ENCODE data around the gene C1orf21.

The C1orf21 gene

GRCh38 chr1:184583849-184584248, 197.0 kb downstream of the C1orf21 start:
- no peak for ATAC-seq
- TF ChIP-seq BACH2 (CRISPR knock-in tag; IDR thresholded peaks at IDR 0.05; ENCODE audit: borderline replicate concordance) (no peak), CREB5 (CRISPR knock-in tag; IDR thresholded peaks at IDR 0.05; ENCODE audit: low read depth) (no peak), POU6F1 (CRISPR knock-in tag; IDR thresholded peaks at IDR 0.05; ENCODE audit: borderline replicate concordance, low read depth) (no peak), ZNF565 (CRISPR knock-in tag; conservative IDR thresholded peaks at IDR 0.05; ENCODE audit: low read depth) (no peak), GLIS3 (CRISPR knock-in tag; IDR thresholded peaks at IDR 0.05) (no peak), ZNF70 (CRISPR knock-in tag; IDR thresholded peaks at IDR 0.05) (no peak), ZFP3 (CRISPR knock-in tag; IDR thresholded peaks at IDR 0.05) (no peak), TSHZ2 (CRISPR knock-in tag; IDR thresholded peaks at IDR 0.05) (no peak), CSDC2 (CRISPR knock-in tag; IDR thresholded peaks at IDR 0.05) (no peak), PATZ1 (CRISPR knock-in tag; IDR thresholded peaks at IDR 0.05; ENCODE audit: borderline replicate concordance) (no peak), ISL1 (CRISPR knock-in tag; IDR thresholded peaks at IDR 0.05) (no peak), SNAI2 (CRISPR knock-in tag; IDR thresholded peaks at IDR 0.05) (no peak)

GRCh38 chr1:184588701-184589100, 201.9 kb downstream of the C1orf21 start:
- no peak for ATAC-seq
- no peak for TF ChIP-seq RARB (CRISPR knock-in tag; IDR thresholded peaks at IDR 0.05)
- TF ChIP-seq ESRRG (CRISPR knock-in tag; IDR thresholded peaks at IDR 0.05): no peak
- TF ChIP-seq CSDC2 (CRISPR knock-in tag; IDR thresholded peaks at IDR 0.05): no peak
- TF ChIP-seq POU6F1 (CRISPR knock-in tag; IDR thresholded peaks at IDR 0.05; ENCODE audit: borderline replicate concordance, low read depth): no peak
- no peak for TF ChIP-seq GLIS3 (CRISPR knock-in tag; IDR thresholded peaks at IDR 0.05)
- TF ChIP-seq SNAI2 (CRISPR knock-in tag; IDR thresholded peaks at IDR 0.05): no peak
- no peak for TF ChIP-seq BACH2 (CRISPR knock-in tag; IDR thresholded peaks at IDR 0.05; ENCODE audit: borderline replicate concordance)
- no peak for TF ChIP-seq ZFP3 (CRISPR knock-in tag; IDR thresholded peaks at IDR 0.05)
- no peak for TF ChIP-seq ISL1 (CRISPR knock-in tag; IDR thresholded peaks at IDR 0.05)
- no peak for TF ChIP-seq ZFP30 (CRISPR knock-in tag; IDR thresholded peaks at IDR 0.05)
- TF ChIP-seq ZNF8 (CRISPR knock-in tag; IDR thresholded peaks at IDR 0.05): no peak

- TF ChIP-seq ZNF70 (CRISPR knock-in tag; IDR thresholded peaks at IDR 0.05): no peak
- no peak for TF ChIP-seq GLIS3 (CRISPR knock-in tag; IDR thresholded peaks at IDR 0.05)
- TF ChIP-seq RARB (CRISPR knock-in tag; IDR thresholded peaks at IDR 0.05): no peak
- TF ChIP-seq PATZ1 (CRISPR knock-in tag; IDR thresholded peaks at IDR 0.05; ENCODE audit: borderline replicate concordance): no peak
- no peak for TF ChIP-seq ARNTL (CRISPR knock-in tag; IDR thresholded peaks at IDR 0.05; ENCODE audit: borderline replicate concordance, low read depth)
- TF ChIP-seq BACH2 (CRISPR knock-in tag; IDR thresholded peaks at IDR 0.05; ENCODE audit: borderline replicate concordance): no peak
- no peak for TF ChIP-seq ZFP30 (CRISPR knock-in tag; IDR thresholded peaks at IDR 0.05)
- no peak for TF ChIP-seq ZC3H10 (CRISPR knock-in tag; IDR thresholded peaks at IDR 0.05)
- TF ChIP-seq CSDC2 (CRISPR knock-in tag; IDR thresholded peaks at IDR 0.05): no peak
- TF ChIP-seq ZNF565 (CRISPR knock-in tag; conservative IDR thresholded peaks at IDR 0.05; ENCODE audit: low read depth): no peak
- TF ChIP-seq CSRNP3 (CRISPR knock-in tag; IDR thresholded peaks at IDR 0.05): no peak
- TF ChIP-seq PPARA (CRISPR knock-in tag; IDR thresholded peaks at IDR 0.05; ENCODE audit: borderline replicate concordance): no peak
- no peak for TF ChIP-seq ZNF8 (CRISPR knock-in tag; IDR thresholded peaks at IDR 0.05)
- TF ChIP-seq ESRRG (CRISPR knock-in tag; IDR thresholded peaks at IDR 0.05): no peak
- no peak for TF ChIP-seq SNAI2 (CRISPR knock-in tag; IDR thresholded peaks at IDR 0.05)
- TF ChIP-seq ZFP3 (CRISPR knock-in tag; IDR thresholded peaks at IDR 0.05): no peak
- no peak for TF ChIP-seq OSR1 (CRISPR knock-in tag; IDR thresholded peaks at IDR 0.05)
- no peak for TF ChIP-seq TCF4 (CRISPR knock-in tag; IDR thresholded peaks at IDR 0.05; ENCODE audit: borderline replicate concordance)
- ATAC-seq: no peak
These were observed 203.4 kb downstream of the C1orf21 start for GRCh38 chr1:184590163-184590750.
